Cardiac fibroblast (primary cell): ENCODE data around the gene ASB11.

ENCODE experiments used
- DNase-seq, 2 donors: peaks; one replicate each; pipeline versions ENCODE4 v3.0.0 to v3.0.0-alpha.2; 2010; ENCODE audit warnings: low read depth in 2 of 2
- H3K4me3 ChIP-seq, 2 donors: replicated peaks in 1 of 2; 1 replicate in 1 of 2; 2 replicates in 1 of 2; pipeline ENCODE4 v1.5.1; 2011; ENCODE audit warnings: low read depth in 2 of 2, low read length in 2 of 2, mild to moderate bottlenecking in 2 of 2, moderate library complexity in 1 of 2
- CTCF ChIP-seq: IDR thresholded peaks from one replicate; pipeline ENCODE4 v1.5.1; 2011; ENCODE audit warnings: low read depth, mild to moderate bottlenecking, low read length, inconsistent platforms

The ASB11 gene

DNA sequence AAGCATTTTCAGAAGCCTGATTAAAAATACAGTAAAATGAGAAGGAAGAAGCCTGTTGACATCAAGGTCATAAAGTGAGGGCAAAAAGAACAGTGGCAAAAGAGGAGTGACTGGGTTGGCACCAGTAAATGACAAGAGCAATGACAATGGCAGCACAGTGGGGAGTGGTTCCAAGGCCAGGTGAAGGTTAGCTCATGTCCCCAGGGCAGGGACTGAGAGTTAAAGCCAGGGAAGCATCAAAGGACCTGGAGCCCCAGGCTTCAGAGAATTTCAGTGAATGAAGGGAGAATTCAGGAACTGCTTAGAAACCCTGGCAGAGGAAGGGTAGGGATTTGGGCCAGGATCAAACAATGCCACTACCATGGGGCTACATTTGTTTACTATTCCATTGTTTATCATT is 28.7 kb upstream of the ASB11 start:
- no peak overlapping the region for H3K4me3 ChIP-seq
- DNase-seq, result no peak
- TF ChIP-seq CTCF, result no peak

DNA sequence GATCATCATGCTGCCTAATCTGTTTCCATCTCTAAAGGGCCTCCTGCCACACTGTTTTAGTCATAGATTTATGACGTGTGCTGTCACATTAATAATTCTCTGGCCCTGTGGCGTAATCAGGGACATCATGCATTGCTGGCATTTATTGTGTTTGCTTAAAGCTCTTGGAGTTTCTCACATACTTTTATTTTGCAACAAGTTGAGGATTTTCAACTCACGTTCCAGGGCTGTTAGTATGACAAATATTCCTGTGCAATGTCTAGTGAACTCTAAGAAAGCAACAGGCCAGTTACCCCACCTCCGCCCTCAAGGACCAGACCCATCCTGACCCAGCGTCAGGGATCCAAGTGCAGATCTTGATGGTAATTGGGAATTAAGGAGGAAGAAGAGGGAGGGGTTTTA is 27.6 kb upstream of the ASB11 start:
- no peak for TF ChIP-seq CTCF
- DNase-seq, result peak; percentile 61 to 65
- H3K4me3 ChIP-seq, result no peak overlapping the region

DNA sequence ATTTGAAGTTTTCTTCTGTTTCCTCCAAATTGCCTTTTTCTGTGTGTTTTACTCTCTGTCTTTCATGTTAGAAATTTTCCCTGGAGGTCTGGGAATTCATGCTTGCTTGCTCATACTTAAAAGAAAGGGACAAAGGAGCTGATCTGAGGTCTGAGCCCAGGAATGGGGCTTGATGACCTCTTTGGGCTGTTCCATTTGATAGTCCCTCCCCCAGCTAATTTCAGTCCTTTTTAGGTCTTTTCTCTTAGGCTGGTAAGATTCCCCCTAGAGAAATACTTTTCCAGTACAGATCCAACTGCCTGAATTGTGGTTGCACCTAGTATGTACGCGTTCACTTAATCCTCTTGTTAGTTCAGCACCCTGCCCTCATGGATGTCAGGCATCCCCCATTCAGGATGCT is 25.4 kb upstream of the ASB11 start:
- TF ChIP-seq CTCF, result no peak
- H3K4me3 ChIP-seq, result no peak overlapping the region
- no peak for DNase-seq

DNA sequence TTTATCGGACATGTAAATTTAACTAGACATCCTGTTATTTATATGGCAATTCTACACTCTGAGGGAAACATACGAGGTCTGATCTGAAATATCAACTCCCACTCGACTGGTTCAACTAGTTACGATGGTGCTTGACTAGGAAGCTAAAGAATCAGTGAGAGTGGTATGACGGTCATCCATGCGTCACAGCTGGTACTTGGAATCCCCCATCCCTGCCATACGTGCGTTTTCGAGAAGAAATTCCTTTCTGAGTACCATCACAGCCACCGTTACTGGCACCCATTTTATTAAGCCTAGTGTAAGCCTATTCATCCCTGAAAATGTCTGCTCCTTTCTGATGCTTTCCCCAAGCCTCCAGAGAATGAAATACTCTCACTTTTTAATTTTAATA is 20.6 kb upstream of the ASB11 start:
- peak; percentile 75 to 77 for DNase-seq
- H3K4me3 ChIP-seq, result peak overlapping the region; percentile 40 to 41
- no peak for TF ChIP-seq CTCF

GRCh38 chrX:15335135-15336022 is 19.9 kb upstream of the ASB11 start, which contains the start of gene PIGA:
Gene PIGA (minus strand): TSS chrX:15335523. CDS start chrX:15331930, 3,593 bp downstream.
- peak within 1 kb of the TSS; percentile 74 to 77 for H3K4me3 ChIP-seq

GRCh38 chrX:15334561-15334960 is 19.1 kb upstream of the ASB11 start:
- peak; percentile 24 to 46 for DNase-seq
- no peak for TF ChIP-seq CTCF
- peak overlapping the region; percentile 74 to 77 for H3K4me3 ChIP-seq

More at GRCh38 chrX:15335135-15336022, 19.9 kb upstream of the ASB11 start, which contains the start of gene PIGA:
- peak; percentile 97 to 98 for DNase-seq
- no peak for TF ChIP-seq CTCF
